HepG2 (cell line): ENCODE data around the gene NSMCE1. TPM values are rescaled to one million over a fixed set of nuclear protein-coding genes. Genes with fewer than 3 reads are reported as not detected.

Experiments used
- ATM ChIP-seq: fragments of 450-650 bp; IDR thresholded peaks from 2 replicates; pipeline ENCODE4 v1.7.1; 2017; ENCODE audit warnings: mild to moderate bottlenecking, borderline replicate concordance
- BORCS8-MEF2B ChIP-seq: sonication (generic); formaldehyde crosslinking; IDR thresholded peaks from 2 replicates; pipeline ENCODE4 v1.8.0; 2022; ENCODE audit warnings: mild to moderate bottlenecking, missing genetic modification reagents
- BRF2 ChIP-seq: sonication (generic); formaldehyde crosslinking; IDR thresholded peaks from 2 replicates; pipeline ENCODE4 v1.8.1; 2022; ENCODE audit warnings: mild to moderate bottlenecking, missing genetic modification reagents
- HNF4A ChIP-seq: sonication (generic); formaldehyde crosslinking; IDR thresholded peaks from 2 replicates; pipeline ENCODE4 v1.4.0; 2020; ENCODE audit warnings: missing genetic modification reagents
- IKZF1 ChIP-seq: fragments of 450-650 bp; IDR thresholded peaks from 2 replicates; pipeline ENCODE4 v1.7.1; 2016
- MTERF4 ChIP-seq: sonication (generic); formaldehyde crosslinking; IDR thresholded peaks from 2 replicates; pipeline ENCODE4 v1.8.0; 2023; ENCODE audit warnings: mild to moderate bottlenecking, missing genetic modification reagents
- PAF1 ChIP-seq: IDR thresholded peaks from 2 replicates; pipeline ENCODE4 v1.6.1; 2016; ENCODE audit warnings: missing genetic modification reagents, missing compliant biosample characterization
- PAXIP1 ChIP-seq: sonication (generic); formaldehyde crosslinking; conservative IDR thresholded peaks from 2 replicates; pipeline ENCODE4 v1.4.0; 2020; ENCODE audit warnings: mild to moderate bottlenecking, missing genetic modification reagents, moderate library complexity
- POLR2AphosphoS2 ChIP-seq: IDR thresholded peaks from 2 replicates; pipeline ENCODE4 v1.6.1; 2011; ENCODE audit warnings: low read depth, low read length, improper control_type of control experiment
- REL ChIP-seq: sonication (generic); formaldehyde crosslinking; conservative IDR thresholded peaks from 2 replicates; pipeline ENCODE4 v1.8.0; 2022; ENCODE audit warnings: mild to moderate bottlenecking, missing genetic modification reagents, moderate library complexity
- RELA ChIP-seq: sonication (generic); formaldehyde crosslinking; IDR thresholded peaks from 2 replicates; pipeline ENCODE4 v1.4.0; 2020; ENCODE audit warnings: missing genetic modification reagents
- SNAPC5 ChIP-seq: sonication (generic); formaldehyde crosslinking; IDR thresholded peaks from 2 replicates; pipeline ENCODE4 v1.8.1; 2023; ENCODE audit warnings: mild to moderate bottlenecking, missing genetic modification reagents, borderline replicate concordance
- ZNF724P ChIP-seq: sonication (generic); formaldehyde crosslinking; IDR thresholded peaks from 2 replicates; pipeline ENCODE4 v1.8.0; 2022; ENCODE audit warnings: missing genetic modification reagents, borderline replicate concordance
- ZNF777 ChIP-seq: sonication (generic); formaldehyde crosslinking; IDR thresholded peaks from 2 replicates; pipeline ENCODE4 v1.4.0; 2020; ENCODE audit warnings: missing genetic modification reagents
- ZNF800 ChIP-seq: sonication (generic); formaldehyde crosslinking; IDR thresholded peaks from 2 replicates; pipeline ENCODE4 v1.4.0; 2020; ENCODE audit warnings: missing genetic modification reagents
- polyA plus RNA-seq, 8 experiments: library from polyadenylated mRNA; depleted of rRNA in 3 of 8; stranded (reverse) in 7 of 8; unstranded in 1 of 8; fragments of >200 nt; fragmentation: Illumina TruSeq in 4 of 8; extraction: Trizol in 4 of 8; gene quantifications; 2 replicates each; pipeline versions ENCODE4 v1.2.1 to v1.2.3, GENCODE V29; 2011 to 2016; ENCODE audit warnings: low read depth in 4 of 8, missing spikeins in 1 of 8, mixed read lengths in 1 of 8; ENCODE audit not compliant: insufficient read depth in 1 of 8
- total RNA-seq, 5 experiments: library from RNA; depleted of rRNA; stranded (reverse); fragments of >200 nt; fragmentation: Illumina TruSeq; extraction: Trizol; gene quantifications; 2 replicates each; pipeline ENCODE4 v1.2.3, GENCODE V29; 2016; ENCODE audit warnings: low read depth in 1 of 5
- TF ChIP-seq, protein P1 (sequence below): sonication (generic); formaldehyde crosslinking; conservative IDR thresholded peaks from 2 replicates; pipeline ENCODE4 v1.4.0; 2020; ENCODE audit warnings: missing genetic modification reagents

NSMCE1 gene
- total and polyA plus RNA-seq, 2 of the 13 experiments (the other 11 are each of a cell fraction or from before 2014, with no cell fraction given): 42.7 to 52.9 TPM

DNA sequence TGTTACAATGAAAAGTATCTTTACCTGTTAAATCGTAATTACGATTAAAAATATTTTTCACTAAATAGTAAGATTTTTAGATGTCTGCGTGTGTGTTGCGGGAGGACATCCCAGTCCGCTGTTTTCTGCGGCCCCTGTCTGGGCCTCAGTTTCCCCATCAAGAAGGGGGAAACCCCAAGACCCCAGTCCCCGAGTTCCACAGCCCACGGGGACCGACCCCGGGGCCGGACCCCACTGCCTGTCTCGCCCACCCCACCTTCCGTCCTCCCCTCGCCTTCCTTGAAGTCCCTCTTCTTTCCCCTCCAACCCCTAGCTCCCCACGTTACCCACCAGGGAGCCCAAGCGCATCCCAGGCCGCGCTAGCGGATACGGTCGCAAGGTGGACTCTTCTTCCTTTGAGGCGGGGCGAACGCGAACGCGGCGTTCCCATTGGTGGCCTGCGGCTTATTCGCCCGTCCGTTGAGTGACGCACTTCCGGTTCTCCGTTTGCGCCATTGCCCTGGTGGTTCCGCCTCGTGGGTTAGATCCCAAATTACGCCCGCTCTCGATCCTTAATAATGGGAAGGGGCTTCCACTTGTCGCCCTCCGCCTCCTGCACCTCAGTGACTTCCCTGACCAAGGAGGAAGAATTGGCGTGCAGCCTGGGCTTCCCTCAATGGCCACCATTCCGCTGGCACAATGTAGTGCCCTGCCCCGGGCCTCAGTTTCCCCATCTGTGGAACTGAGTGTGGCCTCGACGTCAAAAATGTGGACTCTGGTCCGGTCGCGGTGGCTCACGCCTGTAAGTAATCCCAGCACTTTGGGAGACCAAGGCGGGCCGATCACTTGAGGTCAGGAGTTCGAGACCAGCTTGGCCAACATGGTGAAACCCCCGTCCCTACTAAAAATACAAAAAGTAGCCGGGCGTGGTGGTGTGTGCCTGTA, at the start of gene NSMCE1 (continued):
- TF ChIP-seq ZNF800: peak; percentile 73; the same call in 1 of the 2 replicates
- TF ChIP-seq ZNF777 (CRISPR knock-in tag): peak; percentile 41; the same call in 1 of the 2 replicates
- TF ChIP-seq SNAPC5 (CRISPR knock-in tag): no peak; the same call in none of the 2 replicates
- no peak for TF ChIP-seq POLR2AphosphoS2
- TF ChIP-seq HNF4A (CRISPR knock-in tag): peak; percentile 28; the same call in 1 of the 2 replicates
- no peak for TF ChIP-seq IKZF1
- TF ChIP-seq RELA (CRISPR knock-in tag): no peak
- TF ChIP-seq BORCS8-MEF2B (CRISPR knock-in tag): no peak; the same call in none of the 2 replicates
- peak; percentile 50; the same call in 1 of the 2 replicates for TF ChIP-seq PAXIP1
- TF ChIP-seq REL (CRISPR knock-in tag): peak; percentile 92
- TF ChIP-seq ZNF724P: peak; percentile 13
- TF ChIP-seq MTERF4 (CRISPR knock-in tag): peak; percentile 60
- no peak for TF ChIP-seq BRF2 (CRISPR knock-in tag)
- no peak for TF ChIP-seq ATM
- TF ChIP-seq PAF1: no peak
- TF ChIP-seq, protein P1, sequence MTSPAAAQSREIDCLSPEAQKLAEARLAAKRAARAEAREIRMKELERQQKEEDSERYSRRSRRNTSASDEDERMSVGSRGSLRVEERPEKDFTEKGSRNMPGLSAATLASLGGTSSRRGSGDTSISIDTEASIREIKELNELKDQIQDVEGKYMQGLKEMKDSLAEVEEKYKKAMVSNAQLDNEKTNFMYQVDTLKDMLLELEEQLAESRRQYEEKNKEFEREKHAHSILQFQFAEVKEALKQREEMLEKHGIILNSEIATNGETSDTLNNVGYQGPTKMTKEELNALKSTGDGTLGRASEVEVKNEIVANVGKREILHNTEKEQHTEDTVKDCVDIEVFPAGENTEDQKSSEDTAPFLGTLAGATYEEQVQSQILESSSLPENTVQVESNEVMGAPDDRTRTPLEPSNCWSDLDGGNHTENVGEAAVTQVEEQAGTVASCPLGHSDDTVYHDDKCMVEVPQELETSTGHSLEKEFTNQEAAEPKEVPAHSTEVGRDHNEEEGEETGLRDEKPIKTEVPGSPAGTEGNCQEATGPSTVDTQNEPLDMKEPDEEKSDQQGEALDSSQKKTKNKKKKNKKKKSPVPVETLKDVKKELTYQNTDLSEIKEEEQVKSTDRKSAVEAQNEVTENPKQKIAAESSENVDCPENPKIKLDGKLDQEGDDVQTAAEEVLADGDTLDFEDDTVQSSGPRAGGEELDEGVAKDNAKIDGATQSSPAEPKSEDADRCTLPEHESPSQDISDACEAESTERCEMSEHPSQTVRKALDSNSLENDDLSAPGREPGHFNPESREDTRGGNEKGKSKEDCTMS (CRISPR knock-in tag): no peak; the same call in 1 of the 2 replicates
